A549 treated with AZD2906 at 1 μM for 4 hours (cell line): Measurements from ENCODE around the gene RUVBL1. TPM values are rescaled to one million over a fixed set of nuclear protein-coding genes. Genes with fewer than 3 reads are reported as not detected.

ENCODE experiments used
- total RNA-seq: library from RNA; stranded (reverse); fragments of 200-300 nt; extraction: Qiagen RNA extraction; gene quantifications from 5 replicates; pipeline ENCODE4 v1.2.3, GENCODE V29; 2022

RUVBL1 gene
- total RNA-seq: 90.9 to 99.1 TPM (median 96.2 TPM) in 5 replicates

GRCh38 chr3:128123538-128124368 is at the start of gene RUVBL1:
Gene RUVBL1 (minus strand): TSS chr3:128123812. CDS start chr3:128123724, 88 bp downstream.

GRCh38 chr3:128153156-128154041 is 29.8 kb upstream of the RUVBL1 start, which contains the start of gene EEFSEC:
Gene EEFSEC (plus strand): TSS chr3:128153481. CDS start chr3:128153508, 27 bp downstream.

DNA sequence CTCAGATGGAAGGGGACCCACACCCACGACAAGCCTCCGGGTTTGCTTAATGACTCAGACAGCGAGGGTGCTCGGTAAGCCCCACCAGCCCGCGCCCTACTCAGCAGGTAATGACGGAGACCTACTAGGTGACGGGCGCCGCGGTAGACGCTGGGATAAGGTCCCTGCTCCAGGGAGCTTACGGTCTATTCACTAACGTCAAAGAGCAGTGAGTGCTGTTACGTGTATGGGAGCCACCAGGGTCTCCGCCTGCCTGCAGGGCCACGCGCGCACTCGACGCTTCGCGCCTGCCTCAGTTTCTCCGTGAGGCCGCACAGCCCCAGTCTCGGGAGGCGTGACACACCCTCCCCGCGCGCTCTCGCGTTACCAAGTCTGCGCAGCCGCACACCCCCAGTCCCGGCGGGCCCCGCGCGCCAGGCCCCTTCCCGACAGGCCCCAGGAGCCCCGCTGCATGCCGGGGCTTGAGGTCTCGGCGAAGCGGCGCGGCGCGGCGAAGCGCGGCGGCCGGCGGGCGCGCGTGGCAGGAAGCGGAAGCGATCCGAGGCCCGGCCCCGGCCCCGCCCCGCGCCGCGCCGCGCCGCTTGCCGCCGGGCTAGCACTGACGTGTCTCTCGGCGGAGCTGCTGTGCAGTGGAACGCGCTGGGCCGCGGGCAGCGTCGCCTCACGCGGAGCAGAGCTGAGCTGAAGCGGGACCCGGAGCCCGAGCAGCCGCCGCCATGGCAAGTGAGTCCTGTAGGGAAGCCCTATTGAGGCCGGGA is 71.6 kb downstream of the RUVBL1 start, which contains the start of gene SEC61A1:
SEC61A1 (plus strand) TSS at position 601 of the 758 bp plus-strand sequence; CDS start at position 717, 116 bp downstream.

Other genes with a start within 250 kb of the RUVBL1 start
- not detected in 5 replicates for gene KBTBD12, start 208.6 kb downstream of the RUVBL1 start, total RNA-seq
- gene SEC61A1, start 71.4 kb downstream of the RUVBL1 start, total RNA-seq: 115 to 125 TPM (median 121 TPM) in 5 replicates
- gene EEFSEC, start 29.7 kb upstream of the RUVBL1 start, total RNA-seq: 8.8 to 10.7 TPM (median 10.3 TPM) in 5 replicates